Natural killer cell treated with Interleukin-12 subunit alpha and Interleukin-12 subunit beta and Interleukin-15 and Interleukin-18, amount 100 ng/mL, for 72 hours (primary cell): ENCODE data around the gene PDRG1. TPM values are rescaled to one million over a fixed set of nuclear protein-coding genes. Genes with fewer than 3 reads are reported as not detected.

Experiments
- ATAC-seq, 2 donors: fragments of 150-1000 bp; cut with Tn5 transposase in 1 of 2; sonication (Bioruptor Pico), chemical (Tn5 transposase) in 1 of 2; 2 replicates each; pipeline ENCODE4 v1.10.0; 2021
- DNase-seq: peaks from one replicate; pipeline ENCODE4 v3.0.0; 2022; ENCODE audit warnings: low spot score
- H3K27ac Mint-ChIP-seq, 2 donors: 1 replicate in 1 of 2; 2 replicates in 1 of 2; pipeline ENCODE4 v1.8.0; 2022; ENCODE audit warnings: mixed read lengths in 2 of 2, mild to moderate bottlenecking in 1 of 2, moderate library complexity in 1 of 2
- H3K27me3 Mint-ChIP-seq, 2 donors: 1 replicate in 1 of 2; 2 replicates in 1 of 2; pipeline ENCODE4 v1.8.0; 2022; ENCODE audit warnings: mixed read lengths in 2 of 2
- H3K36me3 Mint-ChIP-seq: one replicate; pipeline ENCODE4 v1.8.0; 2022; ENCODE audit warnings: mixed read lengths
- H3K4me1 Mint-ChIP-seq, 2 donors: 1 replicate in 1 of 2; 2 replicates in 1 of 2; pipeline ENCODE4 v1.8.0; 2022; ENCODE audit warnings: low read depth in 2 of 2, mixed read lengths in 2 of 2, mild to moderate bottlenecking in 1 of 2
- H3K4me3 Mint-ChIP-seq: one replicate; pipeline ENCODE4 v1.8.0; 2022; ENCODE audit warnings: mixed read lengths
- H3K9me3 Mint-ChIP-seq: 2 replicates; pipeline ENCODE4 v1.8.0; 2022; ENCODE audit warnings: mixed read lengths
- total RNA-seq, 2 donors: library from RNA; stranded (reverse); gene quantifications; one replicate each; pipeline ENCODE4 v1.2.3, GENCODE V29; 2022

PDRG1 gene
- total RNA-seq, result 10 to 100 TPM; 15.6 to 18.7 TPM

DNA sequence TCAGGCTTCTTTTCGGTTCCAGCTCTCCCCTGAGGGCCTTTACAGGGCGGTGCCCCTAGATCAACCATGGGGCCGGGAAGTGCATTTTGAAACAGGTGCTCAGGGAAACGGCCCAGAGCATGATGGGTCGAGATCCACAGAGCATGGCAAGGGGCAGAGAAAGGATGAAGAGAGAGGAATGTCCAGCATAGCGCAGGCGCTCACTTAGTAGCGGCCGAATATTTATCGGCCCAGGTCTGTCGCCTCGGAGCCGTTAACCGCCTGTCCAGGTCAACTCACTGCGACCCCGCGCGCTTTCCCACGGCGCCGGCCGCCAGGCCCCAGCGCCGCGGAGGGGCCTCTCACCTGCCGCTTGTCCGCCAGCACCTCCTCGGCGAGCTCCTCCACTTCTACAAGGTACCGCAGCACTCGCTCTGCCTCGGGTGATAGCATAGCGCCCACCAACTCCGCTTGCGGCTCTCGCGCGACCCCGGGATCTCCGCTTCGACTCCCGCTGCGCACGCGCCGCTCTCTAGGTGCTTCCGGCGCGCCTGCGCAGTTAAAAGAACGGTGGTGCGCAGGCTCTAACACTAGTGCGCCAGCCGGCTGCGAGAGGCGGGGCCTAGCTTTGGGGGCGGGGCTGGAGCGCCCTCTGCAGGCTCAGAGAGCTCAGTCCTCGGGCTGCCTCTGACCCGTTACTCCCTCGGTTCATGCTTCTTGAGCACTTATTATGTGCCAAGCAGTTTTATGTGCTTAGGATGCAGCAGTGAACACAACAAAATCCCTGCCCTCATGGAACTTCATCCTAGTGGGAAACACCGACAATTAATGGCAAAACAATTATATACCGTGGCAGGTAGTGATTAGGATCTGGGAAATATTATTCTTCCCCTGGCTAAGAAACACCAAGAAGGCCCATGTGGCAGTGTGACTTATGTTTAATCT is at the start of gene PDRG1:
Gene PDRG1, minus strand, starts transcription at position 517 of the 924 bp plus-strand sequence. Its CDS starts 85 bp downstream, at position 432.
- ATAC-seq, result peak; percentile 97 to 98
- Mint-ChIP-seq H3K4me3 (peak within 1 kb of the TSS; percentile 98), H3K9me3 (no peaks in the 10 kb centered on the region), H3K27ac (peak within 1 kb of the TSS; percentile 86 to 91), H3K27me3 (peaks cover 15 to 23% of the 10 kb centered on the region in 2 donors), H3K4me1 (peaks cover 30 to 33% of the 10 kb centered on the region in 2 donors), H3K36me3 (peaks cover 16% of the 10 kb centered on the region)
- peak; percentile 96 for DNase-seq

- Mint-ChIP-seq H3K27ac (no peak overlapping the region), H3K4me3 (no peak overlapping the region), H3K36me3 (no peaks in the 10 kb centered on the region), H3K4me1 (peaks cover 0 to 6% of the 10 kb centered on the region in 2 donors), H3K9me3 (no peaks in the 10 kb centered on the region), H3K27me3 (peaks cover 28 to 32% of the 10 kb centered on the region in 2 donors)
- DNase-seq (no peak), ATAC-seq (no peak)
These were observed 46.4 kb upstream of the PDRG1 start for GRCh38 chr20:31998246-31998645.

DNA sequence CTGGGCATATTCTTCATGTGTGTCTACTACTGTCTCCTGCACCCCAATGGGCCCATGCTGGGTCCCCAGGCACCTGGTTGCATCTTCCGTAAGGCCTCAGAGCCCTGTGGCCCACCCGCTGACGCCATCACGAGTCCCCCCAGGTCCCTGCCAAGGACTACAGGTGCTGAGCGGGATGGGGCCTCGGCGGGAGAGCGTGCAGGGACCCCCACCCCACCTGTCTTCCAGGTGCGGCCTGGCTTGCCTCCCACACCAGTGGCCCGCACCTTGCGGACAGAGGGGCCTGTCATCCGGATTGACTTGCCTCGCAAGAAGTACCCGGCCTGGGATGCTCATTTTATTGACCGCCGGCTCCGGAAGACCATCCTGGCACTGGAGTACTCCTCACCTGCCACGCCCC is 45.1 kb upstream of the PDRG1 start:
- Mint-ChIP-seq H3K27me3 (peaks cover 36 to 37% of the 10 kb centered on the region in 2 donors), H3K9me3 (no peaks in the 10 kb centered on the region), H3K27ac (no peak overlapping the region), H3K36me3 (no peaks in the 10 kb centered on the region), H3K4me1 (peaks cover 0 to 6% of the 10 kb centered on the region in 2 donors), H3K4me3 (no peak overlapping the region)
- DNase-seq (no peak), ATAC-seq (no peak)

GRCh38 chr20:31992086-31992485 is 40.2 kb upstream of the PDRG1 start:
- peaks cover 0 to 6% of the 10 kb centered on the region in 2 donors for H3K4me1 Mint-ChIP-seq
- peaks cover 33 to 40% of the 10 kb centered on the region in 2 donors for H3K27me3 Mint-ChIP-seq
- H3K9me3 Mint-ChIP-seq, result no peaks in the 10 kb centered on the region
- ATAC-seq (no peak), DNase-seq (no peak)
- no peak overlapping the region for H3K27ac Mint-ChIP-seq
- no peak overlapping the region for H3K4me3 Mint-ChIP-seq
- no peaks in the 10 kb centered on the region for H3K36me3 Mint-ChIP-seq

- Mint-ChIP-seq H3K4me1 (peaks cover 0 to 6% of the 10 kb centered on the region in 2 donors), H3K9me3 (no peaks in the 10 kb centered on the region), H3K27ac (no peak overlapping the region), H3K36me3 (no peaks in the 10 kb centered on the region), H3K4me3 (no peak overlapping the region), H3K27me3 (peaks cover 27 to 33% of the 10 kb centered on the region in 2 donors)
- no peak for DNase-seq
- ATAC-seq, result no peak
These were observed 39.5 kb upstream of the PDRG1 start for GRCh38 chr20:31991339-31991705.

GRCh38 chr20:31990641-31991338 is 38.9 kb upstream of the PDRG1 start:
- DNase-seq, result no peak
- Mint-ChIP-seq H3K9me3 (no peaks in the 10 kb centered on the region), H3K27ac (no peak overlapping the region), H3K4me1 (peaks cover 0 to 2% of the 10 kb centered on the region in 2 donors), H3K4me3 (no peak overlapping the region), H3K27me3 (peaks cover 22 to 27% of the 10 kb centered on the region in 2 donors), H3K36me3 (no peaks in the 10 kb centered on the region)
- ATAC-seq, result peak in 1 of 2 donors; percentile 49

DNA sequence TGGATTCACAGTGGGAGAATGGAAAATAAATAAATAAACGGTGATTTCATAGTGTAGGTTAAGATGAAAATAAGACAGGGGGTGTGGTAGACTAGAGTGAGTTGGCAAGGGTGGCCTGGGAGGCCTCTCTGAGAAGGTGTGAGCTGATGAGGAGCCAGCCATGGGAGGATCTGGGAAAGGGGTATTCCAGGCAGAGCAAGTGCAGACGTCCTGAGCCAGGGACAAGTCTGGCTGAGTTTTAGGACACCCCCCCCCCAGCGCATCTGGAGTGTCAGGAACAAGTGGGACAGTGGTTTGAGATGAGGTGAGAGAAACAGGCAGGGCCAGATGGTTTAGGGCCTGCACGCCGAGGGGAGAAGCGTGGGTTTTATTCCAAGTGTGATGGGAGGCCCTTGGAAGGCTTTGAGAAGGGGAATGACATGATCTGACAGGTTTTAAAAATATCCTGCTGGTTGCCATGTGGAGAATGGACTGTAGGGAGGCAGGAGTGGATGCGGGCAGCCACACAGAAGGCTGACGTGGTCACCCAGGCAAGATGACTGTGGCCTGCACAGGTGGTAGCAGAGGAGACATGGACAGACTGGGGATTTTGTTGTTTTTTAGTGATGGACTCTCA is 37.3 kb upstream of the PDRG1 start:
- Mint-ChIP-seq H3K4me1 (no peaks in the 10 kb centered on the region), H3K9me3 (no peaks in the 10 kb centered on the region), H3K36me3 (no peaks in the 10 kb centered on the region), H3K27ac (no peak overlapping the region), H3K4me3 (no peak overlapping the region), H3K27me3 (peaks cover 14 to 21% of the 10 kb centered on the region in 2 donors)
- ATAC-seq (no peak), DNase-seq (no peak)

DNA sequence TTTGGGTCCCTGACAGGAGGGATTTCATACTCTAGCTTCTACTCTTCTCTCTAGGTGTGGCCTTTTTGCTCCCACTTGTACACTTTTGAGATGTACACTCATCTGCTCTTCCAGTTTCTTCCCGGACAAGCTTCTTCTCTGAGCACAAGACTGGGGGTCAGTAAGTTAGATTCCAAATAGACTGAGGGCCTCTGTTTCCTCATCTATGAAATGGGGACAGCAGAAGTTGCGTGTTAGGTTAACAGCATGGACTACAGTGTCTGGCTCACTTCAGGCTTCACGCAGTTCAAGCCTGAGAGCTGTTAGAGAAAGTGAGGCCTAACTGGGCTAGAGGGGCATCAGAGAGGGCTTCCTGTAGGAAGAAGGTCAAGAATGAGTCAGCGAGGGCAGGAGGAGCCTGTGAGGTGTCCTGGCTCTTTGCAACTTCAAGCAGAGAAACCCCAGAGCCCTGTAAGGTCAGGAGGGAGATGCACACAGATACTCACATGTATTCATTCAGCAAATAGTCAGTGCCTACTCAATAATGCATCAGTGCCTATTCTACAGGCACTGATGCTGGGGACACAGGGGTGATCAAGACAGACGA is 36.7 kb upstream of the PDRG1 start:
- no peak for DNase-seq
- Mint-ChIP-seq H3K9me3 (no peaks in the 10 kb centered on the region), H3K27me3 (peaks cover 8 to 15% of the 10 kb centered on the region in 2 donors), H3K4me1 (no peaks in the 10 kb centered on the region), H3K4me3 (no peak overlapping the region), H3K36me3 (no peaks in the 10 kb centered on the region), H3K27ac (no peak overlapping the region)
- ATAC-seq, result no peak

- Mint-ChIP-seq H3K27ac (no peak overlapping the region), H3K4me1 (no peaks in the 10 kb centered on the region), H3K27me3 (peaks cover 12 to 15% of the 10 kb centered on the region in 2 donors), H3K9me3 (no peaks in the 10 kb centered on the region), H3K4me3 (no peak overlapping the region), H3K36me3 (no peaks in the 10 kb centered on the region)
- ATAC-seq (no peak), DNase-seq (no peak)
These were observed 35.9 kb upstream of the PDRG1 start for GRCh38 chr20:31987744-31988143.

GRCh38 chr20:31984981-31985471 is 33.2 kb upstream of the PDRG1 start:
- Mint-ChIP-seq H3K9me3 (no peaks in the 10 kb centered on the region), H3K4me1 (no peaks in the 10 kb centered on the region), H3K4me3 (no peak overlapping the region), H3K27me3 (peaks cover 10 to 14% of the 10 kb centered on the region in 2 donors), H3K36me3 (no peaks in the 10 kb centered on the region), H3K27ac (no peak overlapping the region)
- ATAC-seq, result no peak
- no peak for DNase-seq

GRCh38 chr20:31981784-31982183 is 29.9 kb upstream of the PDRG1 start:
- Mint-ChIP-seq H3K4me3 (no peak overlapping the region), H3K9me3 (no peaks in the 10 kb centered on the region), H3K27me3 (peaks cover 16 to 22% of the 10 kb centered on the region in 2 donors), H3K36me3 (no peaks in the 10 kb centered on the region), H3K4me1 (no peaks in the 10 kb centered on the region), H3K27ac (no peak overlapping the region)
- ATAC-seq, result peak in 1 of 2 donors; percentile 48
- DNase-seq, result no peak

DNA sequence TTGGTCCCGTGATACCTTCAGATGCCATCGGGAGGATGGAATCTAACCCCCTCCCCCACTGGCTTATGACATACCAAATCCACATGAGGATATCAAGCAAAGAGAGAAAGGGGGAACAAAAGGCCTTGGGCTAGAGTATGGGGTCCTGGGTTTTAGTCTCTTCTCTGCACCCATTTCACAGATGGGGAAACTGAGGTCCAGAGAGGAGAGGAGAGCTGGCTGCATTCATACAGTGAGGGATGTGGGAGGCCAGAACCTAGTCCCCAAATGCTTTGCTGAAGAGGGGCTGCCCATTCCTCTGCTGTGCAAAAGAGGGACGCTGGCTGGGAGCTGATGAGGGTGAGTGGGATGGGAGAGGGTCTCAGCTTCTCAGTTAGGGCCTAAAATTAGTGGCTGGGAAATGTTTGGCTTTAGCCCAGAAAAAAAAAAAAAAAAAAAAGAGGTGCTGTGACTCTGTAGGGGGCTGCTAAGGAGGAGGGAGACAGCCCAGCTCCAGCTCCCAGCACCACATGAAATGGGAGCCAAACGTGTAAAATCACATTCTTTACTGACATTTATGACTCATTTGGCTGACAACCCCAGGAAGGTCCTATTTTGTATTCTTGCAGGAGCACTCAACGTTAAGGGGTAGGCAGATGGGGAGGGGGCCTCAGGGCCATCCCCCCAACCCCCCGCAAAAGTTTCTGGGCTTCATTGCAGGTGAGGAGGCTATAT is 28.0 kb upstream of the PDRG1 start:
- no peaks in the 10 kb centered on the region for H3K36me3 Mint-ChIP-seq
- peaks cover 24 to 30% of the 10 kb centered on the region in 2 donors for H3K27me3 Mint-ChIP-seq
- DNase-seq, result no peak
- no peak overlapping the region for H3K4me3 Mint-ChIP-seq
- no peaks in the 10 kb centered on the region for H3K4me1 Mint-ChIP-seq
- H3K27ac Mint-ChIP-seq, result no peak overlapping the region
- ATAC-seq, result no peak
- H3K9me3 Mint-ChIP-seq, result no peaks in the 10 kb centered on the region

DNA sequence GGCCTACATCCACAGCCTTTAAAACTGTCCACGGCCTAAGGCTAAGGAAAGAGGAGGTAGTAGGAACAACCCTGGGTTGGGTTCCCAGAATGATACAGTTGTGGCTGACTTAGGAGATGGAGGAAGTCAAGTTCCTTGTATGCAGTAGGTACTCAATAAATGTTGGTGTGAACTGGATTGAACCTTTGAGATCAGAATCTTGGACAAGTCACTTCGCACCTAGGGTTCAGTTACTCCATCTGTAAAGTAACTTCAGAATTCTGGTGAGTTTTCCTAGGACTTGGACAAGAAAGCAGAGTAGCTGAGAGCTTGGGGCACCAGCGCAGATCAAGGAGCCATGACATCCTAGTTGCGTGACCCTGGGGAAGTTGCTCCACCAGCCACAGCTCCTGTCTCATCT is 25.2 kb upstream of the PDRG1 start:
- Mint-ChIP-seq H3K27ac (no peak overlapping the region), H3K4me3 (no peak overlapping the region), H3K4me1 (no peaks in the 10 kb centered on the region), H3K9me3 (no peaks in the 10 kb centered on the region), H3K27me3 (peaks cover 28 to 37% of the 10 kb centered on the region in 2 donors), H3K36me3 (no peaks in the 10 kb centered on the region)
- DNase-seq (no peak), ATAC-seq (no peak)
